Stimulated activated CD8-positive, alpha-beta memory T cell treated with anti-CD3 and anti-CD28 coated beads, Interleukin-7, amount 100 ng/mL, for 1 hour (primary cell): ENCODE measurements around the gene THBS2.
"Not testable (repeated sequence)": the region's sequence is repeated elsewhere in the genome, so short reads cannot be mapped to it uniquely, and the experiment has no call there.

Experiments used
- DNase-seq, 2 donors: peaks; one replicate each; pipeline ENCODE4 v3.0.0-alpha.2; 2020; ENCODE audit warnings: low read depth in 2 of 2

THBS2 gene

DNA sequence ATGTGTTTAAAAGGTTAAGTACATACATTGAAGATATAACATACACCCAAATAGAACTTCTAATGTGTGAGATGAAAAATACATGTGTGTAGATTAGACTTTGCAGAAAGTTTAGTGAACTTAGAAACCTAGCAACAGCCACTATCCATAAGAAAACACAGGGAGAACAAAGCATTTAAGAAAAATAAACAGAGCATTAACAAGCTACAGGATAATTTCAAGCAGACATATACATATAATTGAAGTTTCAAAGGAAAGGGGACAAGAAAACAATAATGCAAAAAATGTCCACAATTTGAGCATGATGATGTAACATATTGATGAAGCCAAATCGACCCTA, 18.2 kb upstream of the THBS2 start:
- no peak for DNase-seq

DNA sequence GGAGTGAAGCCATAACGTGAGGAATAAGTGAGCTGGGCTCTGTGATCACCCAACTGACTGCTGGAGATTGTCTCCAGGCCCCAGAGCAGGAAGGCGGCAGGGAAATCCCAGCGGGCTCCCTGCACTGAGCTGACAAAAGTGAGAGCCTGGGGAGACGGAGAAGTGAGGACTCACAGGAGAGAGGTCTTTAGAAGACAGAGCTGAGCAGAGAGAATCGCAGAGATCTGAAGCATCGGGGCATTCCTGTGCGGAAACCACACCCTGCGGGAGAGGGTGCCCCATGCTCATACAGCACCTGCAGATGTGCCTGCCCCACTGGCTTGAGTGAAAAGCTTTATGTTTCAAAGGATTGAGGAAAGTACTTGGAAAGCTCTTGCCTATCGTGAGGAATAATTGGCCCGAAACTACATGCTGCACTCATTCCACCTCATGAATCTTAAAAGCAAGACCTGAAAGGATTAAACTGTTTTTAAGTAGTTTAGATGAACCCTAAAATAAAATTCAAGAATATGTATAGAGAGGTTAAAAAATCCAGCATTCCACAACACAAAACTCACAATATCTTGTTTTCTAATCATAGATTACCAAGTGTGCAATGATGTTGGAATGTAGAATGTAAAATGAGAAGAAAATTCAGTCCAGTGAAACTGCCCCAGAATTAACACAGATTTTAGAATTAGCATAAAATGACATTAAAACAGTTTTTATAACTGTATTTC, 17.7 kb upstream of the THBS2 start:
- no peak for DNase-seq

DNA sequence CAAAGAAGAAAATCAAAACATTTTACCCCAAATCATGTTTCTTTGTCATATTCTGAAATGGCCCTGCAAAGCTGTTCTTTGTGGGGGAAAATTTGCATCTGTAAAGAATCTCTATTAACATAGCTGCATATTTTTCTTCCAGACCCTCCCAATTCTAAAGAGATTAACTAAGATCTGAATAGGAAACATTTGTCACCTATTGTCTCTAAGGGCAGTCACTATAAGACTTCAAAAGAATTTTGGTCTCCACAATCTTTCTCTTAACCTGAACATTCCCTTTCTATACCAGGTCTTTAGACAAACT, 16.4 kb upstream of the THBS2 start:
- not testable (repeated sequence) for DNase-seq

GRCh38 chr6:169269180-169270076, 15.8 kb upstream of the THBS2 start:
- DNase-seq, result no peak

DNA sequence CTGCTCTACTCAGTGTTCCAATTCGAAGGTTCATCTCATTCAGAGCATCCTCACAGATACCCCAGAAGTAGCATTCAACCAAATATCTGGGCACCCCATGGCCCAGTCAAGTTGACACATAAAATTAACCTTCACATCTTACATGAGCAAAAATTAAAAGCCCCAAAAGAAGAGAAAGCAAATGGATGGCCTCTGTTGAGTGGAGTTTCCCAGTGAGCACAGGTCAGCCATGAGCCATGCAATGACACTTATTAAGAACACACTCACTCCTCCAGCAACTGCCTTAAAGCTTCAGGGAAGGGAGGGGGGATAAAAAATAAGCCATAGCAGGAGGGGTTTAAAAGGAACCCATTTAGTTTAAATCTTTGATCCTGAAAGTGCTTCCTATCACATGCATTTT, 14.6 kb upstream of the THBS2 start:
- no peak for DNase-seq

DNA sequence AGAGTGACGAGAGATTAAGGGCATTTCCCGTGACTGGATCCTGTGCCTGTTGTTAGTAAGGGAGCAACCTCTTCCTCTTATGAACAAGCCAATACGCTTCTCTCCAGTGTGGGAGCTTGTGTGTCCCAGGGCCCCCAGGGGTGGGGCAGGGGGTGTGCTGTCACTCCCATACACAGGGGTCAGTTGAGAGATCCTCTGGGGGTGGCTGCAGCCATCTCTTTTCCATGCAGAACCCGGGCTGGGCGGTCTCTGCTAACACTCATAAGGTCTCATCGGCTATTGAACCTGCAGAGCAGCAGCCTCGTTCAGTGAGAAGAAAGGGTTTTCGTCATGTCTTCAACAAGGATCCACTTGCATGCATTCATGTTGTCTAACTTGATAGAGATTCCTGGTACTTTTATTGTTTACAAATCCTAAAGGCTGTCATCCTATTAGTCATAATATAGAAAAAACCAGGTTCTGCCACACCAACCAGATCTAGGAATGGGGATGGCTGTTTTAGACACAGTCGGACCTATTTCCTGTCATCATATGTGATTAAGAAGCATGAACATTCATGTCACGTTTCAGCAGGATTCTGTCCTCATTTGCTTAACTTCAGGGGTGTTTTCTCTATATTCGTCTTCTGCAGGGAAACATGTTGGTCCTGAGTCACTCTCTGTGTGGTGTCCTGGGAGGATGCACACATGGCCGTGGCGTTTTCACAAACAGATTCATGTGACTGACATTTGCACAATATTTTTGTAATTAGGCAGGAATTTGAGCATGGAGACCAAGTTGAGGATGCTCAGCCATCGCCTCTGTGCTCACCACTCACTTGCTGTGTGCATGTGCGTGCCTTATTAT, 13.3 kb upstream of the THBS2 start:
- no peak for DNase-seq

- DNase-seq, result no peak
Observed at GRCh38 chr6:169266261-169266660, 12.6 kb upstream of the THBS2 start.

DNA sequence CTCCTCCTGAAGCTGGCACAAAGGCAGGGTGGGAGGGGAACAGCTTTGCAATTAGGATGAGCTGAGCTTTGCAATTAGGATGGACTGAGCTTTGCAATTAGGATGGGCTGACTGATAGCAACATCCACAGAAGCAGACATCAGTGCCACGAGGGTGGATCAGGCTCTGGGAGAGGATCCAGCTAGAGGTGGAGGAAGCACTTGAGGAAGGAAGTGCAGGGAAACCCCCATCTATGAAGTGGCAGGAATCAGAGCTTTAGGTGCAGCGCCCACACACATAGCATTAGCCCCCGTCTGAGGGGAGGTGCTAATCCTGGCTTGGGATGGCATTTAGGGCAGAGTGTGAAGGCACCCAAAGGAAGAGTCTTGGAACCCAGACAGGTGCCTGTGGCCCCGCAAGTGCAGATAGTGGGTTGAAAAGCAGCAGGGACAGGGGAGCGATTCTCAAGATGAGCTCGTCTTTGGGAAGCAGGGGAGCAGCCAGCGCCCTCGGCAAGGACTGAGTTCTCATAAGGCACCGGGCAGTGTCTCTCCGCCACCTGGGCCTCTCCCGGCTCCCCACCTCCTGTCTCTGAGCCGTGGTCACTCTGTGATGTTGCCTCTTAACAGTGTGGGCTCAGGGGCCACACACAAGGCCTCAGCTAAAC, 12.0 kb upstream of the THBS2 start:
- DNase-seq, result no peak

GRCh38 chr6:169263836-169264608, 10.4 kb upstream of the THBS2 start:
- no peak for DNase-seq

GRCh38 chr6:169263374-169263773, 9.7 kb upstream of the THBS2 start:
- no peak for DNase-seq

- DNase-seq, result not testable (repeated sequence)
Observed at GRCh38 chr6:169262602-169263001, 9.0 kb upstream of the THBS2 start.

GRCh38 chr6:169256518-169256917, 2.9 kb upstream of the THBS2 start:
- DNase-seq, result no peak

- DNase-seq, result no peak
Observed at GRCh38 chr6:169256061-169256460, 2.4 kb upstream of the THBS2 start.

GRCh38 chr6:169255643-169256042, 2.0 kb upstream of the THBS2 start:
- no peak for DNase-seq

DNA sequence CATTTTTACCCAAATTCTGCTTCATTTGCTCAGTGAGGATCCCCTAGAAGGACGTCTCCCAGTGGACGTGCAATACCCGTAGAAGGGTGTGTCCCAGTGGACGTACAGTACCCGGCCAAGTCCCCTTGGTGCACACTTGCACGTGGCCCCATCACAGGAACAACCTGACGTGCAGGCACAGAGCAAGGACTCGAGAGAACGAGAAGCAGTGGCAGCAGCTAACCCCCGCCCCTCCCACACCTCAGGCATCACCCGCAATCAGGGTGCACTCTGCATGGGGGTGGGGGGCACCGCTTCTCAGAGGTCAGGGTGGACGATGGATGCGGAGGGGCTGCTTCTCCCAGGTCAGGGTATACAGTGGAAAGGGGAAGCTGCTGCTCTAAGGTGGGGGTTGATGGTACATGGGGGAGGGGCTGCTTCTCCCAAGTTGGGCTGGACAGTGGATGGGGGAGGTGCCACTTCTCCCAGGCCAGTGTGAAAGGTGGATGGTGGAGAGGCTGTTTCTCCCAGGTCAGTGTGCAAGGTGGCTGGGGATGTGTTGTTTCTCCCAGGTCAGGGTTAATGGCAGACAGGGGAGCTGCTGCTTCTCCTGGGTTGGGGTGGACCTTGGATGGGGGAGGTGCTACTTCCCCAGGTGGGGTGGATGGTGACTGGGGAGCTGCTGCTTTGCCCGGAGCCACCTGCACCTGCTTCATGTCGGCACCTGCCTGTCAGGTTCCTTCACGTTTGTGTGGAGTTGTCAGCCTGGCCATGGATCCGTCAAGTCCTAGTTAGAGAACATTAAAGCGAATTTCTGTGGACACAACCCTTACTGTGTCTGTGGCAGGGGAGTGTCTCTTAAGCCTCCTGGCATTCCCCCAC, 1.0 kb upstream of the THBS2 start:
- DNase-seq, result no peak

GRCh38 chr6:169252505-169253189, 999 bp downstream of the THBS2 start:
- DNase-seq, result no peak

DNA sequence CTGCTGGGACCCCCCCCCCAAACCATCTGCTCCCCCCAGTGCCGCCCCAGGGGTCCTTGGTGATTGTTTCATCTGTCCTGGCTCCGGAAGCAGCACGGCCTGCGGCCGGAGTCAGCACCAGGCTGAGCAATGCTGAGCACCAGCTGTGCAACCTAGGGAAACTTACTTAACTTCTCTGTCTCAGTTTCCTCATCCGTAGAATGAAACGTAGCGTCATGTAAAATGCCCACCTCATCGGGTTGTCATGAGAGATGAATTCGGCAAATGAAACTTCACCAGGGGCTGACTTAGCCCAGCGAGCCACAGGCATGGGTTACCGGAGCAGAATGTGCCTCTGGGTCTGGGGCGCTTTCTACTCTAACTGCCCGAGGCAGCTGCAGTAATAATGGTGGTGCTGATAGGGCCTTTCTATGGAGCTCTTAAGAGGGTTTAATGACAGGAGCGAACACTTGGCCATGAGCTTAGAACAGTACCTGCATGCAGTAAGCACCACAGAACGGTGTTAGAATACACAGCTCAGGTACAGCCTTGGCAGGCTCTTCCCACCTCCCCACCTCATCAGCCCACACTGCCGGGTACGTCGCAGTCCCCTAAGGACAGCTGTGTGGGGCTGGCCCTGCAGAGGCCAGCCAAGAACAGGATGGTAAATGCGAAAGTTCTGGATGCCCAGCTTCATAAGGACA, 1.7 kb downstream of the THBS2 start:
- no peak for DNase-seq

- DNase-seq, result no peak
Observed at GRCh38 chr6:169251371-169251802, 2.3 kb downstream of the THBS2 start.

DNA sequence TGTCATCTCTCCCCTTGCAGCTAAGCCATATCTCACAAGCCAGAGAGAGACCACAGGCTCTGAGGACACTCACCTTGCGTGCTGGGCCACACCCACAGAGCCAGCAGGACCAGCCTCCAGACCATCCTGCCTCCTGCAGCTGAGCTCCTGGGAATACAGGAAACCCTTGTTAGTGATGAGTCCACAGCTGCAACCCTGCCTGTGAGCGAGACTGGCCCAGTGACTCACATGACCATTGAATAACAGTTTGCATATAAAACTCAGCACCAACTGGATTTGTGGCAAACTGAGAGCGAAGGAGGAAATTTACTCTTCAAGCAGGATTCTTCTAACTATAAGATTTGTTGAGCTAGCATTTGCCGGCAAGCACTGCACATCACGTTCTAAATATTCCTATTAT, 3.0 kb downstream of the THBS2 start:
- DNase-seq, result no peak
